Lower leg skin (tissue), 4 donors: ENCODE data around the gene SULT4A1. TPM values are rescaled to one million over a fixed set of nuclear protein-coding genes. Genes with fewer than 3 reads are reported as not detected.

Source experiments
- DNase-seq, 2 donors: peaks; one replicate each; pipeline ENCODE4 v3.0.0-alpha.2; 2019; ENCODE audit warnings: low spot score in 2 of 2
- H3K4me3 ChIP-seq: fragments of 200-600 bp; sonication (generic); 2 replicates; pipeline ENCODE4 v1.5.1; 2017; ENCODE audit warnings: mild to moderate bottlenecking, low read depth; ENCODE audit not compliant: poor library complexity, severe bottlenecking
- POLR2A ChIP-seq, 2 donors: fragments of 450-650 bp; IDR thresholded peaks; one replicate each; pipeline ENCODE4 v1.6.1; 2016 to 2017; ENCODE audit warnings: antibody characterized with exemption in 2 of 2, mild to moderate bottlenecking in 1 of 2, moderate library complexity in 1 of 2
- WGBS, 2 donors: methylation state at CpG; one replicate each; pipeline ENCODE4 v1.1.5; 2018; 5-methylcytosine and 5-hydroxymethylcytosine counted together
- intact Hi-C: fragments of 100-400 bp; cut with DNase I; formaldehyde crosslinking; loops from one replicate; pipeline ENCODE4 v1.15.0; 2023; ENCODE audit warnings: low total_unique reads
- total RNA-seq, 4 donors: library from RNA; depleted of rRNA; stranded (reverse); fragments of >200 nt; gene quantifications; one replicate each; pipeline ENCODE4 v1.1.0, GENCODE V29; 2016
- TF ChIP-seq, protein P1 (sequence below), 3 donors: fragments of 450-650 bp; IDR thresholded peaks; one replicate each; pipeline ENCODE4 v1.5.1; 2016; ENCODE audit warnings: antibody characterized with exemption in 3 of 3, mild to moderate bottlenecking in 3 of 3, moderate library complexity in 2 of 3

SULT4A1 gene
- total RNA-seq, 4 donors from 2014 or later: not detected

- H3K4me3 ChIP-seq: no peak overlapping the region
- intact Hi-C loops: no loop called here
- no peak for TF ChIP-seq POLR2A (IDR thresholded peaks at IDR 0.05)
- TF ChIP-seq, protein P1, sequence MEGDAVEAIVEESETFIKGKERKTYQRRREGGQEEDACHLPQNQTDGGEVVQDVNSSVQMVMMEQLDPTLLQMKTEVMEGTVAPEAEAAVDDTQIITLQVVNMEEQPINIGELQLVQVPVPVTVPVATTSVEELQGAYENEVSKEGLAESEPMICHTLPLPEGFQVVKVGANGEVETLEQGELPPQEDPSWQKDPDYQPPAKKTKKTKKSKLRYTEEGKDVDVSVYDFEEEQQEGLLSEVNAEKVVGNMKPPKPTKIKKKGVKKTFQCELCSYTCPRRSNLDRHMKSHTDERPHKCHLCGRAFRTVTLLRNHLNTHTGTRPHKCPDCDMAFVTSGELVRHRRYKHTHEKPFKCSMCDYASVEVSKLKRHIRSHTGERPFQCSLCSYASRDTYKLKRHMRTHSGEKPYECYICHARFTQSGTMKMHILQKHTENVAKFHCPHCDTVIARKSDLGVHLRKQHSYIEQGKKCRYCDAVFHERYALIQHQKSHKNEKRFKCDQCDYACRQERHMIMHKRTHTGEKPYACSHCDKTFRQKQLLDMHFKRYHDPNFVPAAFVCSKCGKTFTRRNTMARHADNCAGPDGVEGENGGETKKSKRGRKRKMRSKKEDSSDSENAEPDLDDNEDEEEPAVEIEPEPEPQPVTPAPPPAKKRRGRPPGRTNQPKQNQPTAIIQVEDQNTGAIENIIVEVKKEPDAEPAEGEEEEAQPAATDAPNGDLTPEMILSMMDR (IDR thresholded peaks at IDR 0.05): no peak
- WGBS, 2 donors: 82 to 91% methylated on average over 11 of the region's 11 CpGs
- DNase-seq: peak in 1 of 2 donors; percentile 46
These were observed 43.3 kb downstream of the SULT4A1 start for GRCh38 chr22:43818981-43819380.

GRCh38 chr22:43817402-43817801, 44.9 kb downstream of the SULT4A1 start:
- DNase-seq: no peak
- 94 to 96% methylated on average over 9 of the region's 9 CpGs for WGBS, 2 donors
- H3K4me3 ChIP-seq: no peak overlapping the region
- intact Hi-C loops: no loop called here
- TF ChIP-seq, protein P1 (IDR thresholded peaks at IDR 0.05): no peak

GRCh38 chr22:43814264-43814663, 48.0 kb downstream of the SULT4A1 start:
- no peak overlapping the region for H3K4me3 ChIP-seq
- no peak for DNase-seq
- WGBS, 2 donors: 95 to 96% methylated on average over 5 of the region's 5 CpGs
- intact Hi-C loops: no loop called here
- TF ChIP-seq POLR2A (IDR thresholded peaks at IDR 0.05): no peak
- TF ChIP-seq, protein P1 (IDR thresholded peaks at IDR 0.05): no peak

- TF ChIP-seq, protein P1 (IDR thresholded peaks at IDR 0.05): no peak
- TF ChIP-seq POLR2A (IDR thresholded peaks at IDR 0.05): no peak
- 24 to 25% methylated on average over 6 of the region's 6 CpGs for WGBS, 2 donors
- intact Hi-C loops: no loop called here
- no peak for DNase-seq
- H3K4me3 ChIP-seq: peak overlapping the region; percentile 61
These were observed 49.4 kb downstream of the SULT4A1 start for GRCh38 chr22:43812890-43813289.

DNA sequence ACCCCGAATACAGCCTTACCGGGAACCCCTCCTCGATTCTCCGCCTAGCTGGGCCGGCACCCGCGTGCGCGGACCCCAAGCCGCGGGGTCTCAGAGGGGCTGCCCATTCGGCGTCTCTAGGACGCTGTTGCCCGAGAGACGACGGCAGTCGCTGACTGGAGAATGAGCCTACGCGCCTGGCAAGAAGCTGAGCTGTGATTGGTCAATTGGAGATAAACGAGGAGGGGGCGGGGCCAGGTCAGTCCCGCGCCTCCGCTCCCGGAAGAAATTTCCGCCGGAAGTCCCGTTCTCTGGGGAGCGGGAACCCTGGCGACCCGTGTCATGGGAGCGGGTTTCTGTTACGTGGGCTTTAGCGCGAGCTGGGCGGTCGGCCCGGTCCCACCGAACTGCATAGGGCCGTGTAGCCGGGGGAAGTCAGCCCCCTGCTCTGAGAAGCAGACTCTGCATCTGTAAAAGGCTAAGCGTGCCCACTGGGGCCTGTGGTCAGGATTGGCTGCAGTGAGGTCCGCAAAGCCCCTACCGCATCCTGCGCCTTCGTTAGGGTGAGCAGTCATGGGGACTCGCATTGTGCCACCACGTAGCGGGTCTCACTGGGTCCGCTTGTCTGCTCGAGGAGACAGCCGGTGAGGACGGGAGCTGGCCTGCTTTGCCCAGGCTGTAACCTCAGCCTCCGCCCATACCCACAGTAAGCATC, 50.0 kb downstream of the SULT4A1 start, which contains the start of gene EFCAB6:
TSS of gene EFCAB6 (minus strand) at position 157 of the 694 bp plus-strand sequence. CDS start 29,987 bp downstream, outside the sequence.
- 1 to 4% methylated on average over 12 to 49 of the region's 55 CpGs for WGBS, 2 donors
- H3K4me3 ChIP-seq: peak within 1 kb of the TSS; percentile 61
- intact Hi-C loops: no loop called here
- peak; percentile 93 to 98 for DNase-seq
- TF ChIP-seq, protein P1 (IDR thresholded peaks at IDR 0.05): no peak
- no peak for TF ChIP-seq POLR2A (IDR thresholded peaks at IDR 0.05)

DNA sequence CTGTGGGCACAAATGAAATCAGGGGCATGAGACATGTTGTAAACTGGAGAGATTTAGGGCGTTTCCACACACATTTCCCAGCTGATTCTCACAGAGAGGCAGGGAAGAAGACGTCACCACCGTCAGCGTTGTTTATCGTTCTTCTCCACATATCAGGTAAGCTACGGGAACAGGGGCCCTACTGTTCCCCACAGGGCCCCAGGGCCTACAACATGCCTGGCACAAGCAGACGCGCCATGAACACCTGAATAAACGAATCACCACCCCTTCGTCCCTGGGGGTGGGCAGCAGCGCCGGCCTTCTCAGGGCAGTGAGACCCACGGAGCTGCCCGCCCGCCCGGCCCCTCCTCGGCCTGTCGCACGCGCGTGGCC, 50.5 kb downstream of the SULT4A1 start:
- peak overlapping the region; percentile 61 for H3K4me3 ChIP-seq
- DNase-seq: no peak
- TF ChIP-seq, protein P1 (IDR thresholded peaks at IDR 0.05): no peak
- TF ChIP-seq POLR2A (IDR thresholded peaks at IDR 0.05): no peak
- intact Hi-C loops: no loop called here
- WGBS, 2 donors: 0% methylated on average over 9 to 10 of the region's 21 CpGs
